Embryonic facial prominence (tissue), 1 donor: Measurements from ENCODE around the gene C2CD4D.
"Not testable (repeated sequence)": the region's sequence is repeated elsewhere in the genome, so short reads cannot be mapped to it uniquely, and the experiment has no call there.

ENCODE experiments used
- DNase-seq: peaks from one replicate; pipeline ENCODE4 v3.0.0-alpha.2; 2016; ENCODE audit errors: extremely low spot score

C2CD4D gene

DNA sequence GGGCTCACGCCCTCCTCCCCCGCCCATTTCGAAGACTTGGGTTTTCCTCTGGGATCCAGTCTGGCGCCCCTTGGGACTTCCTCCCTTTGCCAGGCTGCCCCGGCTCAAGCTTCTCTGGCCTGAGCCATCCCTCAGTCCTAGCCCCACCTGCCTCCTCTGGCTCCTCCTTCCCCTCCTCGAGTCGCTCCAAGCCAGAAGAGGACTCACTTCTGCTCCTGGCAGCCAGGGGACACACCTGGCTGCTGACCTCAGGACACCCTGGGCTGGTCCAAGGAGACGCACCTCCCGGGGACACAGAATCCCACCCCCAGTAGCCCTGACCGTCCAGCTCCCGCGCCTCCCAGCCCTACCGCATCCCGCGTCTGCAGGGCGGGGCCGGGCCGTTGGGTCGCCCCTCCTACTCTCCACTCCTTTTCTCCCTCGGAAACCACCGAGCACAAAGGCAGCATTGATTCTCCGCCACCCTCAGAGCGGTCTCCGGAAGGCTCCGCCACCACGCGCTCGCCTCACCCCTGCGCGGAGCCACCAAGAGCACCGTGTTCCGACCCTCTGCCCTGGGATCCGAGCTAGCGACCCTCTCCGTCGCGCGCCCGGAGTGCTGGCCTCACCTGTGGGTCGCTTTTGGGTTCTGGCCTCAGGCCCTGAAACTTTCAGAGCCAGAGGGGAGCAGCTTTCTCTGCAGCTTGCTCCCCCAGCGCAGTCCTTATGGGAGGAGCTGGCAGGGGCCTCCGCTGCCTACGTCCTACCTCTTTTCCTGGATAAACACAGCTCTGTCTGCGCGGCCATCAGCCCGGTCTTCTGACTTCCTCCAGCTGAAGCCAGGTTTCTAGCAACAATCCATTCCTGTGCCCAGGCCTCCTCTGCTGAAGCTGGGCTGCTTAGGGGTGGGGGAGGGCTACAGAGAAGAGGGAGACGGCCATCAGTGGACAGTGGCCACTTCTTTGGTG is at the start of gene C2CD4D:
Gene C2CD4D (minus strand): TSS at position 364 of the 947 bp plus-strand sequence. CDS start 831 bp downstream, outside the sequence.
- no peak for DNase-seq

DNA sequence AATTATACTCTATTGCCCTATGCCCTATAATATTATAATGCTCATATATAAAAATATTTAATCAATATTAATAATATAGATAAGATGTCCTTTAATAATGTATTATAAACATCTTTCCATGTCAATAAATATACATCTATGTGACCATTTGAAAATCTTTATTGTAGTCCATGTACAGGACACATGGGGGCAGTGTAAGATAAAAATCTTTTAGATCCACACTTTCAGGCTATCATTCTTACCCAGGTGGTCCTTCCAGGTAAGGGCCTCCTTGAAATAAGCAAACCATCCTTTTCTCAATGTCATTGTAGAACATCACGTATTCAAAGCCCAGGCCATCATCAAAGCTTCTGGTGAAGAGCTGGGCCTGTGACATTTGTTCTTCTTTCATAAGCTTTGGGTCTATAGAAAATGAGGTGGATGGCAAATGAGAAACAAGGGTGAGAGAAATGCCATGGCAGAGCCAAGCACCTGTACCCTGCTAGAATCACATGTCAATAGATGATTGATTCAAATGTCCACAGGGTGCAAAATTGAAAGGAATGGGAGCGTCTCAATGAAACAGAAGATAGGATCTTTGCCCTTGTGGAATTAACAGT is 49.5 kb upstream of the C2CD4D start:
- no peak for DNase-seq

DNA sequence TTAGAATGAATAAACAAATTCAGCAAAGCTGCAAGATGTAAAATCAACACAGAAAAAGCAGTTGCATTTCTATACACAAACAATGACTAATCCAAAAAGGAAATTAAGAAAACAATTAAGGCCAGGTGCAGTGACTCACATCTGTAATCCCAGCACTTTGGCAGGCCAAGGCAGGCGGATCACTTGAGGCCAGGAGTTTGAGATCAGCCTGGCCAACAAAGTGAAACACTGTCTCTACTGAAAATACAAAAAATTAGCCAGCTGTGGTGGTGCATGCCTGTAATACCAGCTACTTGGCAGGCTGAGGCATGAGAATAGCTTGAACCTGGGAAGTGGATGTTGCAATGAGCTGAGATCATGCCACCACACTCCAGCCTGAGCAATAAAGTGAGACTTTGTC is 47.4 kb upstream of the C2CD4D start:
- DNase-seq = no peak

DNA sequence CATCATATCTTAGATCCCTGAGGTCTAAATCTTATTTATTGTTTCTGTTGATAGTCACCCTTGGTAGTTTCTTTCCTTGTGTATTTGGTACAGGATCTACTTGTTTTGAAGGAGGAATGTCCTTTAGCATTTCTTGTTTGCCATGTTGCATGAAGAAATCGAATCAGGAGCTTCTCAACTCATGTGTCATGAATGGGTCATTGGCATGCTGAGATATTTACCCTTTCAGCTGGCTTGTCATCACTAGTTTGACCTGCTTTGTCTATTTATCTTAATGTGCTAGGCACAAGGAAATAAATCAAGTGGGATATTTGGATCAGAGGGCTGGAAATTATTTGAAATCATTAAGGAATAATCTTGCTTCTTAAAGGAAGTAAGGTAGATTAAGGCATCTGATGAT is 45.9 kb upstream of the C2CD4D start:
- no peak for DNase-seq

- DNase-seq = not testable (repeated sequence)
Measured at GRCh38 chr1:151884879-151885278, 45.3 kb upstream of the C2CD4D start.

- not testable (repeated sequence) for DNase-seq
Measured at GRCh38 chr1:151884445-151884844, 44.8 kb upstream of the C2CD4D start.

- DNase-seq = not testable (repeated sequence)
Measured at GRCh38 chr1:151883898-151884297, 44.3 kb upstream of the C2CD4D start.

DNA sequence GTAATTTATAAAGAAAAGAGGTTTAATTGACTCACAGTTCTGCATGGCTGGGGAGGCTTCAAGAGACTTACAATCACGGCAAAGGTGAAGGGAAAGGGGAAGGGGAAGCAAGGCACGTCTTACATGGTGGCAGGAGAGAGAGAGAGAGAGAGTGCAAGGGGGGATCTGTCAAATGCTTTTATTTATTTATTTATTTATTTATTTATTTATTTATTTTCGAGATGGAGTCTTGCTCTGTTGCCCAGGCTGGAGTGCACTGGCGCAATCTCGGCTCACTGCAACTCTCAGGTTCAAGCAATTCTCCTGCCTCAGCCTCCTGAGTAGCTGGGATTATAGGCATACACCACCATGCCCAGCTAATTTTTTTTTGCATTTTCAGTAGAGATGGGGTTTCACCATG is 43.3 kb upstream of the C2CD4D start:
- not testable (repeated sequence) for DNase-seq

GRCh38 chr1:151882466-151882865 is 42.8 kb upstream of the C2CD4D start:
- no peak for DNase-seq

DNA sequence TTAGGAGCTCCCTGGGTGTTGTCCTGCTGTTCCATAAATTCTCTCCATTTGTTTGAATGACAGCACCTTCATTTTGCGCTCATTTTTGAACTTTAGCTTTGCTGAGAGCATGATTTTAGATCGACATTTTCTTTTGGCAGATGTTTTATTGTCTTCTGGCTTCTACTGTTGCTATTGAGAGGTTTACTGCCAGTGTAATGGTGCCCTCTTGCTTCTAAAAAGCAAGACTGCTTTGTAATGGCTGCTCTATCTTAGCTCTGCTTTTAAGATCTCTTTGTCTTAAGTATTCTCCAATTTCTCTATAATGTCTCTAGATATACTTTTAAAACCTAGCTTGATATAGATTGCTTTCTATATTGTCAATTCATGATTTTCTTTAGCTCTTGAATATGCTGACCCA is 41.9 kb upstream of the C2CD4D start:
- DNase-seq = no peak

GRCh38 chr1:151875419-151876097 is 35.9 kb upstream of the C2CD4D start:
- DNase-seq = no peak

GRCh38 chr1:151872776-151873175 is 33.2 kb upstream of the C2CD4D start:
- DNase-seq = not testable (repeated sequence)

DNA sequence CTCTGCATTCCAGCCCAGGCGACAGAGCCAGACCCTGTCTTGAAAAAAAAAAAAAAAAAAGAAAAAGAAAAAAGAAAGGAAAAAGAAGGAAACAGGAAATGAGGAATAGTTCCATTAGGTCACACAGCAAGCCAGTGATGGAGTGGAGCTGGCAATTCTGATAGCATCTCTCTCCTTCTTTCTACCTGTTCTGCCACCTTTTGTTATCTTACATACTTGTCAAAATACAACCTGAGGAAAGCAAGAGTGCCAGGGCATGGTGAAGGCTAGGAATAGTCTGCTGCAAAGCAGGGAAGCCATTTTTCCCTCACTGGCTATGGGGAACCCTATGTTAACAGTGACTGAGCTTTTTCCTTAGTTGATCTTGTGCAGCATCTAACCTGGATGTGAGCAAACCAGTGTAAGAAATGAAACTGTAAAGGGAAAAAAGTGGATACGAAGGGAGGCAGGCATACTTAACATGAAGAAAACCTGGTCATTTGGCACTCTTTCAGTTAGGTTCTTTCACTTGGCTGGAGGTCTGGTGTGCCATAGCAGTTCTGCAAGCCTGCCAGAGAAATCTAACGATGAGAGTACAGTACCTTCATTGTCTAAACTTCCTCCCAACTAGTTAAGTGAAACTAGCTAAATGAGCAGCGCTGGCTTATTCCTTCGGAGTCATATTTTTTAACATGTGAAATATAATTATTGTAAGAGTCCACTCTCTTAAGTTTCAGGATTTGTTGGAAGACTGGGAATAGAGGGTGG is 31.8 kb upstream of the C2CD4D start:
- DNase-seq = no peak

DNA sequence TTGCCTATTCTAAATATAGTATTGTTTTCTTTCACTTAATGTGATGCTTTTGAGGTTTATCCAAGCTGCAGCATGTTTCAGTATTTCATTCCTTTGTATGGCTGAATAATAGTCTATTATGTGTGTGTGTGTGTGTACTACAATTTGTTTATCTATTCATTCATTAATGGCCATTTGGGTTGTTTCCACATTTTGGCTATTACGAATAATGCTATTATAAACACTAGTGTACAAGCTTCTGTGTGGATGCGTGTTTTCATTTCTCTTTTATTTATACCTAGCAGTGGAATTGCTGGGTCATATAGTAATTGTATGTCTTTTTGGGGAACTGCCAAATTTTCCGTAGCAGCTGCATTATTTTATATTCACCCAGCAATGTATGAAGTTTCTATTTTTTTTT is 28.9 kb upstream of the C2CD4D start:
- DNase-seq = no peak

DNA sequence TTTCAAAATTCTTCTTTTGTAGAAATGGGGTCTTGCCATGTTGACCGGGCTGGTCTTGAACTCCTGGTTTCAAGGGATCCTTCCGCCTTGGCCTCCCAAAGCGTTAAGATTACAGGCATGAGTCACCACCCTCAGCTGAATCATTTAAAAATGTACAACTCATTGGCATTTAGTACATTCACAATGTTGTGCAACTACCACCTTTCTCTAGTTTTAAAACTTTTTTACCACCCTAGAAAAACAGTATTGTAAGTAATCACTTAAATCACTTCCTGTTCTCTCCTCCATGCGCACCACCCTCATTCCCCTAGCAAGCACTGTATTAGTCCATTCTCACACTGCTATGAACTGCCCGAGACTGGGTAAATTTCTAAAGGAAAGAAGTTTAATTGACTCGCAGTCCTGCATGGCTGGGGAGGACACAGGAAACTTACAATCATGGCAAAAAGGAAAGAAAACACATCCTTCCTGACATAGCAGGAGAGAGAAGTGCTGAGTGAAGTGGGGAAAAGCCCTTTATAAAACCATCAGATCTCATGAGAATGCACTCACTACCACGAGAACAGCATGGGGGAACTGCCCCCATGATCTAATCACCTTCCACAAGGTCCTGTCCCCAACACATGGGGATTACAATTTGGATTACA is 28.3 kb upstream of the C2CD4D start:
- DNase-seq = no peak

DNA sequence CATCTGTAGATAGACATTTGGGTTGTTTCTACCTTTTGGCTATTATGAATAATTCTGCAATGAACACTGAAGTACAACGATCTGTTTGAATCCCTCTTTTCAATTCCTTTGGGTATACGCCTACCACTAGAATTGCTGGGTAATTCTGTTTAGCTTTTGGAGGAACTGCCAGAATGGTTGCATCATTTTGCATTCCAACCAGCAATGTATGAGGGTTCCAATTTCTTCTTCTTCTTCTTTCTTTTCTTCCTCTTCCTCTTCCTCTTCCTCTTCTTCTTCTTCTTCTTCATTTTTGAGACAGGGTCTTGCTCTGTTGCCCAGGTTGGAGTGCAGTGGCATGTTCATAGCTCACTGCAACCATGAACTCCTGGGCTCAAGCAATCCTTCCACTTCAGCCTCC is 27.7 kb upstream of the C2CD4D start:
- no peak for DNase-seq

DNA sequence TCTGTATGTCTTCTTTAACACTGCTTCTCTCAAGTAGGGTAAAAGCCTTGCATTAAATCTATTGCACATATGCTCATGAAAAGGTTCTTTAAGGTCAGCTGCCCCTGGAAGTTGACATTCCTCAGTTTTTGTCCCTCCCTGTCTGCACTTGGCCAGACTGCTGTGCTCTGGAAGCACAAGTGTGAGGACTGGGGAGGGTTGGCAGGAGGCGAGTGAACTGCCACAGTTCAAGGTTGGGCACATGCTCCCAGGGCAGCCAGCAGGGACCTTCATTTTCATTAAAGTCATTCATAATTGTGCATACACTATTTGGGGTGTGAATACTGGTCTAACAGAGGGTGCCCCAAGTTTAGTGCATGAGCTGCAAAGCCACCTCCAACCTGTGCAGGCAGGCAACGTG is 24.8 kb upstream of the C2CD4D start:
- no peak for DNase-seq

DNA sequence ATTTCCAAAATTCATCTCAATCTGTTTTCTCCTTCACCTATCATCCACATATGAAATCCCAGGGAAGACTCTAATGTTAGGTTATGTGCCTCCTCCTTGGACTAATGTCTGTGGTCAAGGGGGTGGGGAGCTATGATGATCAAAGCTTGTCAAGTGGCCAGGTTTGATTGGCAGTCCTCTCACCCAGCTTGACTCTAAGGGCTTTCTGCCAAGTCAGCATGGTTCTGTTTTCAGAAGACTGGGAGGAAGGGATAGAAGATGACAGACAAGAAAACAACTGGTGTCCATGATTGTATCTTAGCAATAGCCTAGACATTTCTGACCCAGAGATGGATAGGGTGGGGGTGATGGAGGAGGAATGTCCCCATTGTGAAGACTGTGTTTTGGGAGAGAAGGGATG is 23.0 kb upstream of the C2CD4D start:
- no peak for DNase-seq

DNA sequence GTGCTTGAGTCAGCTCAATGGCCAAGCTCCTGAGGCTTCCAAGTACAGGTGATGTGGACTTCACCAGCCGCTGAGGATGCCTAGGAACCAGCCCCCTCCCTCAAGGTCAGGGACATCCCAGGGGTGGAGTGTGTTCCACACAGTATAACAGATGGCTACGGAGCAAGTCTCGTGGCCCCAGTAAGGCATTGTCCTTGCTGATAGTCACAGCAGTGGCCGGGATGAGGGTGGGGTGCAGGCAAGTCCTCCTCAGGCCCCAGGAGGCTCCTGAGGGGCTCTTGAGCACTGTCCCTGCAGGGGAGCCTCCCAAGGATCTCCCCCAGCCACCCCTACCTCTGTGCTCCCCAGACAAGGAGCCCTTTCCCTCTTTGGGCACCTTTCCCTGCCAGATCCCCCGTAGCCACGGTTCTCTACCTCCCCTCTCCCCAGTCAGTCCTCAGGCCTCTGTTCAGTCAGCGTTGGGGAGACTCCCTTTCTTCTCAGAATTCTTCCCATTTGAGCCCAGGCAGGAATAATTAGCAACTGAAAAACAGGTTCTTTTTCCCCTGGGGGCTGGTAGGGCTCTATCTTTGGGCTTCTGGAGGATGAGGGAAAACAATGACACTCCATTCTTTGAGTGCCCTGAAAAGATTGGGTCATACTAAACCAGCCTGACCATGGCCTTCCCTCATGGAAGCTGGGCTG is 21.0 kb upstream of the C2CD4D start:
- DNase-seq = no peak

GRCh38 chr1:151859891-151860293 is 20.3 kb upstream of the C2CD4D start:
- no peak for DNase-seq
